H1 (cell line): ENCODE data around the gene TTR. TPM values are rescaled to one million over a fixed set of nuclear protein-coding genes. Genes with fewer than 3 reads are reported as not detected.

Experiments used
- CTCF ChIA-PET: fragments of 300-600 bp; sonication (Branson Sonifier 250); formaldehyde crosslinking; loops from one replicate; lab custom pipeline; 2021; ENCODE audit not compliant: partially characterized antibody; lab: Charles Lee
- POLR2A ChIA-PET: fragments of 300-600 bp; sonication (Branson Sonifier 250); formaldehyde crosslinking; loops from one replicate; lab custom pipeline; 2021; ENCODE audit warnings: inconsistent platforms; ENCODE audit not compliant: partially characterized antibody; lab: Charles Lee
- DNase-seq, 2 experiments: peaks; one replicate each; pipeline versions ENCODE4 v3.0.0 to v3.0.0-alpha.2; 2010 to 2022; ENCODE audit warnings: low spot score in 2 of 2, low read depth in 1 of 2, mixed read lengths in 1 of 2
- FAIRE-seq: peaks from 2 replicates; lab custom pipeline; 2011; peaks lifted over from hg19 to GRCh38; lab: Jason Lieb, UNC
- H2AFZ ChIP-seq: 2 replicates; pipeline ENCODE4 v1.8.1; 2012; ENCODE audit warnings: low read length, inconsistent platforms
- H2AK5ac ChIP-seq: 2 replicates; pipeline ENCODE4 v1.6.1; 2013; ENCODE audit warnings: low read depth, low read length
- H2BK120ac ChIP-seq: replicated peaks from 2 replicates; pipeline ENCODE3; 2013; ENCODE audit warnings: low read depth, low read length, inconsistent platforms
- H2BK12ac ChIP-seq: 2 replicates; pipeline ENCODE4 v1.6.1; 2013; ENCODE audit warnings: low read depth, low read length
- H2BK15ac ChIP-seq: 2 replicates; pipeline ENCODE4 v1.6.1; 2013; ENCODE audit warnings: low read length
- H2BK20ac ChIP-seq: 2 replicates; pipeline ENCODE4 v1.6.1; 2013; ENCODE audit warnings: low read length
- H2BK5ac ChIP-seq: 2 replicates; pipeline ENCODE4 v1.6.1; 2013; ENCODE audit warnings: low read depth, low read length
- H3K14ac ChIP-seq: 2 replicates; pipeline ENCODE4 v1.6.1; 2013; ENCODE audit warnings: inconsistent platforms; ENCODE audit not compliant: insufficient read length
- H3K18ac ChIP-seq: 2 replicates; pipeline ENCODE4 v1.6.1; 2013; ENCODE audit warnings: low read length; ENCODE audit errors: extremely low read depth
- H3K23ac ChIP-seq: 2 replicates; pipeline ENCODE4 v1.6.1; 2013; ENCODE audit warnings: inconsistent platforms; ENCODE audit not compliant: insufficient read length
- H3K23me2 ChIP-seq: 2 replicates; pipeline ENCODE4 v1.6.1; 2013; ENCODE audit warnings: low read depth, low read length
- H3K27ac ChIP-seq: 2 replicates; pipeline ENCODE4 v1.6.1; 2011; ENCODE audit warnings: low read depth, low read length, inconsistent platforms
- H3K27me3 ChIP-seq, 4 experiments: replicated peaks in 1 of 4; 1 replicate in 1 of 4; 2 replicates in 3 of 4; pipeline versions ENCODE4 v1.6.1 to v1.8.1; 2011 to 2013; ENCODE audit warnings: low read length in 3 of 4, mild to moderate bottlenecking in 3 of 4, inconsistent platforms in 2 of 4, mixed read lengths in 2 of 4, moderate library complexity in 1 of 4; ENCODE audit not compliant: control insufficient read depth in 3 of 4, insufficient read depth in 3 of 4; ENCODE audit errors: extremely low read depth in 1 of 4
- H3K36me3 ChIP-seq, 4 experiments: 2 replicates each; pipeline versions ENCODE4 v1.6.1 to v1.8.1; 2011 to 2013; ENCODE audit warnings: mild to moderate bottlenecking in 4 of 4, low read length in 3 of 4, moderate library complexity in 2 of 4, control low read depth in 1 of 4, inconsistent platforms in 1 of 4; ENCODE audit not compliant: insufficient read depth in 4 of 4, control insufficient read depth in 2 of 4
- H3K4ac ChIP-seq: replicated peaks from 2 replicates; pipeline ENCODE3; 2013; ENCODE audit warnings: low read length, low read depth, mixed read lengths, inconsistent platforms; ENCODE audit not compliant: insufficient read length
- H3K4me1 ChIP-seq, 4 experiments: replicated peaks in 1 of 4; 1 replicate in 1 of 4; 2 replicates in 3 of 4; pipeline versions ENCODE4 v1.6.1 to v1.8.1; 2011 to 2013; ENCODE audit warnings: low read length in 3 of 4, inconsistent platforms in 2 of 4, mixed read lengths in 1 of 4; ENCODE audit not compliant: insufficient read depth in 4 of 4, control insufficient read depth in 3 of 4
- H3K4me2 ChIP-seq, 2 experiments: 2 replicates each; pipeline versions ENCODE4 v1.6.1 to v1.8.1; 2011 to 2013; ENCODE audit warnings: low read depth in 2 of 2, low read length in 2 of 2, control low read depth in 1 of 2, inconsistent platforms in 1 of 2, mild to moderate bottlenecking in 1 of 2; ENCODE audit not compliant: insufficient read depth in 1 of 2
- H3K4me3 ChIP-seq, 4 experiments: fragments of 200-600, 300-600 bp in 1 of 4; sonication (generic), shearing (Covaris generic), sonication (Bioruptor Twin) in 1 of 4; 2 replicates each; pipeline versions ENCODE4 v1.5.1 to v1.8.1; 2011 to 2016; ENCODE audit warnings: low read length in 4 of 4, low read depth in 3 of 4, control low read depth in 2 of 4, inconsistent platforms in 2 of 4, mild to moderate bottlenecking in 2 of 4, mixed read lengths in 1 of 4, moderate library complexity in 1 of 4; ENCODE audit not compliant: insufficient read depth in 2 of 4; ENCODE audit errors: extremely low read depth in 1 of 4
- H3K56ac ChIP-seq: replicated peaks from 2 replicates; pipeline ENCODE3; 2013; ENCODE audit warnings: low read depth, mild to moderate bottlenecking, mixed read lengths, low read length, inconsistent platforms; ENCODE audit not compliant: insufficient read length
- H3K79me1 ChIP-seq: 2 replicates; pipeline ENCODE4 v1.6.1; 2013; ENCODE audit warnings: low read depth, low read length, control low read depth
- H3K79me2 ChIP-seq, 2 experiments: 2 replicates each; pipeline versions ENCODE4 v1.6.1 to v1.8.1; 2012 to 2013; ENCODE audit warnings: low read length in 2 of 2, mild to moderate bottlenecking in 2 of 2, inconsistent platforms in 1 of 2; ENCODE audit not compliant: insufficient read depth in 2 of 2, control insufficient read depth in 1 of 2
- H3K9ac ChIP-seq, 4 experiments: replicated peaks in 1 of 4; 1 replicate in 1 of 4; 2 replicates in 3 of 4; pipeline versions ENCODE4 v1.6.1 to v1.8.1; 2011 to 2013; ENCODE audit warnings: low read depth in 3 of 4, low read length in 3 of 4, control low read depth in 2 of 4, mild to moderate bottlenecking in 2 of 4, moderate library complexity in 2 of 4, inconsistent platforms in 1 of 4; ENCODE audit errors: extremely low read depth in 1 of 4
- H3K9me3 ChIP-seq, 2 experiments: 2 replicates each; pipeline versions ENCODE4 v1.6.1 to v1.8.1; 2012 to 2013; ENCODE audit warnings: mild to moderate bottlenecking in 2 of 2, moderate library complexity in 2 of 2, control low read depth in 1 of 2, inconsistent platforms in 1 of 2, low read depth in 1 of 2, low read length in 1 of 2, mixed read lengths in 1 of 2; ENCODE audit not compliant: insufficient read depth in 2 of 2
- H4K20me1 ChIP-seq, 2 experiments: replicated peaks in 1 of 2; 2 replicates each; pipeline versions ENCODE3 to v1.8.1; 2011 to 2013; ENCODE audit warnings: inconsistent platforms in 2 of 2, low read length in 2 of 2, mild to moderate bottlenecking in 1 of 2; ENCODE audit not compliant: insufficient read depth in 2 of 2, control insufficient read depth in 1 of 2
- H4K5ac ChIP-seq: 2 replicates; pipeline ENCODE4 v1.6.1; 2013; ENCODE audit warnings: low read length, low read depth, mixed read lengths, inconsistent platforms; ENCODE audit not compliant: insufficient read length
- H4K8ac ChIP-seq: 2 replicates; pipeline ENCODE4 v1.8.0; 2013; ENCODE audit warnings: mild to moderate bottlenecking, moderate library complexity, low read length, inconsistent platforms; ENCODE audit not compliant: insufficient read depth; ENCODE audit errors: extremely low read depth
- H4K91ac ChIP-seq: replicated peaks from 2 replicates; pipeline ENCODE3; 2013; ENCODE audit warnings: low read length, mixed read lengths, inconsistent platforms; ENCODE audit not compliant: insufficient read length
- BACH1 ChIP-seq: IDR thresholded peaks from 2 replicates; pipeline ENCODE4 v1.6.1; 2012; ENCODE audit warnings: low read length, improper control_type of control experiment
- BRCA1 ChIP-seq: IDR thresholded peaks from 2 replicates; pipeline ENCODE4 v1.6.1; 2012; ENCODE audit warnings: low read depth, low read length, improper control_type of control experiment
- CTBP2 ChIP-seq: IDR thresholded peaks from 2 replicates; pipeline ENCODE4 v1.7.0; 2011; ENCODE audit warnings: borderline replicate concordance, mild to moderate bottlenecking, moderate library complexity, mixed read lengths, low read length; ENCODE audit not compliant: insufficient read depth, insufficient read length
- EP300 ChIP-seq, 2 experiments: IDR thresholded peaks; 1 replicate in 1 of 2; 2 replicates in 1 of 2; pipeline ENCODE4 v1.6.1; 2011 to 2012; ENCODE audit warnings: low read depth in 2 of 2, low read length in 2 of 2, mild to moderate bottlenecking in 2 of 2, borderline replicate concordance in 1 of 2, inconsistent platforms in 1 of 2, moderate library complexity in 1 of 2
- RNF2 ChIP-seq: fragments of 200-900, 300-1000 bp; sonication (generic); IDR thresholded peaks from 2 replicates; pipeline ENCODE4 v1.7.1; 2016; ENCODE audit warnings: borderline replicate concordance, low read depth, mild to moderate bottlenecking, antibody characterized with exemption, low read length; ENCODE audit not compliant: poor library complexity, severe bottlenecking; ENCODE audit errors: missing control alignments
- SAP30 ChIP-seq: fragments of 300-600 bp; sonication (generic); IDR thresholded peaks from 2 replicates; pipeline ENCODE4 v1.7.1; 2012; ENCODE audit warnings: low read length, moderate library complexity, mild to moderate bottlenecking, inconsistent platforms; ENCODE audit not compliant: insufficient read depth, insufficient replicate concordance
- SIRT6 ChIP-seq: IDR thresholded peaks from one replicate; pipeline ENCODE4 v1.7.1; 2012; ENCODE audit warnings: low read length, inconsistent platforms
- WGBS, 2 experiments: shearing (Covaris generic) in 1 of 2; methylation state at CpG; one replicate each; pipeline versions ENCODE4 v1.1.6 to v1.1.7; 2013 to 2015; ENCODE audit warnings: low lambda C conversion rate in 2 of 2, mixed read lengths in 2 of 2, inconsistent platforms in 1 of 2, low coverage in 1 of 2, missing lambda C conversion rate in 1 of 2; ENCODE audit not compliant: insufficient replicate concordance in 2 of 2, insufficient coverage in 1 of 2, insufficient read length in 1 of 2; ENCODE audit errors: extremely low coverage in 1 of 2, missing lambda C conversion rate in 1 of 2; 5-methylcytosine and 5-hydroxymethylcytosine counted together
- polyA plus RNA-seq, 7 experiments: library from polyadenylated mRNA; depleted of rRNA in 3 of 7; stranded (reverse) in 5 of 7; unstranded in 2 of 7; fragments of >200 nt in 5 of 7; fragments of 200-250 nt in 2 of 7; gene quantifications; 1 replicate in 5 of 7; 2 replicates in 1 of 7; 4 replicates in 1 of 7; pipeline versions ENCODE4 v1.2.1 to v1.2.3, GENCODE V29; 2011 to 2013; ENCODE audit warnings: missing spikeins in 2 of 7, mixed read lengths in 2 of 7
- total RNA-seq: library from RNA; stranded (reverse); fragmentation: NEBNext Ultra II Directional; extraction: Animal tissue kit (Norgen Biotek cat#: 25700); gene quantifications from 2 replicates; pipeline ENCODE4 v1.2.1, GENCODE V29; 2021

Gene TTR
- total and polyA plus RNA-seq, 2 of the 8 experiments (the other 6 are each of a cell fraction or from before 2014, with no cell fraction given) = not detected

GRCh38 chr18:31630549-31630948 is 38.9 kb downstream of the TTR start:
- POLR2A ChIA-PET = no interaction called here
- H3K23me2 ChIP-seq = no peaks in the 10 kb centered on the region
- H3K14ac ChIP-seq = no peak overlapping the region
- H2BK15ac ChIP-seq = no peak overlapping the region
- DNase-seq = no peak
- H4K8ac ChIP-seq = no peak overlapping the region
- H2BK5ac ChIP-seq = no peak overlapping the region
- no peak overlapping the region for H3K4me2 ChIP-seq
- H3K4me3 ChIP-seq = no peak overlapping the region
- no peak overlapping the region for H3K9ac ChIP-seq
- H3K79me1 ChIP-seq = no peaks in the 10 kb centered on the region
- H2BK20ac ChIP-seq = no peak overlapping the region
- no peak overlapping the region for H3K27ac ChIP-seq
- H3K4ac ChIP-seq = no peak overlapping the region
- H2AFZ ChIP-seq = no peak overlapping the region
- no peak for FAIRE-seq
- no peaks in the 10 kb centered on the region for H3K27me3 ChIP-seq
- CTCF ChIA-PET = no interaction called here
- H4K20me1 ChIP-seq = no peaks in the 10 kb centered on the region
- H2BK120ac ChIP-seq = no peak overlapping the region
- H2BK12ac ChIP-seq = no peak overlapping the region
- H3K9me3 ChIP-seq = peaks cover 10 to 14% of the 10 kb centered on the region in 2 experiments
- no peak overlapping the region for H3K56ac ChIP-seq
- H3K23ac ChIP-seq = no peak overlapping the region
- TF ChIP-seq EP300 (IDR thresholded peaks at IDR 0.05; ENCODE audit: borderline replicate concordance in 1 of 2, low read depth in 2 of 2, low read length in 2 of 2) = no peak
- no peak for TF ChIP-seq BACH1
- no peak for TF ChIP-seq CTBP2
- TF ChIP-seq RNF2 = no peak
- no peak for TF ChIP-seq SIRT6
- TF ChIP-seq BRCA1 = no peak
- no peak for TF ChIP-seq SAP30
- H3K36me3 ChIP-seq = peaks cover 0 to 21% (median 3%) of the 10 kb centered on the region in 4 experiments; a peak in 3 of 8 replicates
- H3K79me2 ChIP-seq = no peaks in the 10 kb centered on the region
- H3K4me1 ChIP-seq = no peaks in the 10 kb centered on the region
- H4K91ac ChIP-seq = no peak overlapping the region
- H2AK5ac ChIP-seq = no peak overlapping the region
- WGBS, 2 experiments = 96% methylated on average over 4 of the region's 4 CpGs; no CpG with 5 or more reads in 1 of the 2 experiments
- H3K18ac ChIP-seq = no peak overlapping the region
- H4K5ac ChIP-seq = no peak overlapping the region
